ENCODE results near the gene OSBPL1A. TPM values are rescaled to one million over a fixed set of nuclear protein-coding genes. Genes with fewer than 3 reads are reported as not detected.
"Not testable (repeated sequence)": the region's sequence is repeated elsewhere in the genome, so short reads cannot be mapped to it uniquely, and the experiment has no call there.

Gene OSBPL1A
- polyA plus RNA-seq, 3 donors from 2014 or later, result 0.25 to 2.1 TPM; not detected in 1

- no peaks in the 10 kb centered on the region for H3K4me1 Mint-ChIP-seq
- no peaks in the 10 kb centered on the region for H3K9me3 Mint-ChIP-seq
- peaks cover 0 to 10% (median 6%) of the 10 kb centered on the region in 3 donors for H3K27me3 Mint-ChIP-seq (ENCODE audit: low read depth in 3 of 3)
- H3K4me3 Mint-ChIP-seq, result no peak overlapping the region
- no peak for DNase-seq
- no peak overlapping the region for H3K27ac Mint-ChIP-seq
- H3K36me3 Mint-ChIP-seq, result no peaks in the 10 kb centered on the region
These were observed 210.6 kb downstream of the OSBPL1A start for GRCh38 chr18:24187049-24187448.

- no peak for DNase-seq
- H3K27ac Mint-ChIP-seq, result no peak overlapping the region
- H3K4me3 Mint-ChIP-seq, result no peak overlapping the region
- H3K9me3 Mint-ChIP-seq, result no peaks in the 10 kb centered on the region
- no peaks in the 10 kb centered on the region for H3K36me3 Mint-ChIP-seq
- no peaks in the 10 kb centered on the region for H3K4me1 Mint-ChIP-seq
- peaks cover 0 to 10% (median 6%) of the 10 kb centered on the region in 3 donors for H3K27me3 Mint-ChIP-seq (ENCODE audit: low read depth in 3 of 3)
These were observed 211.8 kb downstream of the OSBPL1A start for GRCh38 chr18:24185805-24186204.

DNA sequence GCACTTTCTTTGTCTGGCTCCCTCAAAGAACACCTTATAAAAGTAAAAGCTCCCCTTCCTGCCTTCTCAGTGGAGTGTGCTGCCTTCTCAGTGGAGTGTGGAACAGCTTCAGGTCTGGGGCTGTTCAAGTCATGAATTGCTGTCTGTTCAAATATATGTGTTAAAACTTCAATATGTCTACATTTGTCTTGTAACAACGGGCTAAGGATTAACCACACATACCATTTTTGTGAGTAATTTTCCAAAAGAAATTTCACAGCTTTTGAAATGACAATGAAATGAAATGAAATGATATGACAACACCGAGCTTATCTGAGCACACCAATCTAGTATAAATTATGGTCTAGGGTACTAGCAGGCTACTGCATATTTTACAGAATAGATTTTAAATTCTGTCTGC lies 215.8 kb downstream of the OSBPL1A start:
- H3K4me3 Mint-ChIP-seq, result no peak overlapping the region
- H3K36me3 Mint-ChIP-seq, result no peaks in the 10 kb centered on the region
- no peak overlapping the region for H3K27ac Mint-ChIP-seq
- no peaks in the 10 kb centered on the region for H3K9me3 Mint-ChIP-seq
- H3K4me1 Mint-ChIP-seq, result no peaks in the 10 kb centered on the region
- no peak for DNase-seq
- H3K27me3 Mint-ChIP-seq (ENCODE audit: low read depth in 3 of 3), result peaks cover 2 to 9% (median 2%) of the 10 kb centered on the region in 3 donors

GRCh38 chr18:24180048-24180447 lies 217.6 kb downstream of the OSBPL1A start:
- H3K4me3 Mint-ChIP-seq, result no peak overlapping the region

GRCh38 chr18:24177499-24178133 lies 220.0 kb downstream of the OSBPL1A start:
- Mint-ChIP-seq H3K9me3 (no peaks in the 10 kb centered on the region), H3K4me3 (no peak overlapping the region), H3K27me3 (ENCODE audit: low read depth in 3 of 3) (peaks cover 0 to 3% (median 2%) of the 10 kb centered on the region in 3 donors), H3K4me1 (no peaks in the 10 kb centered on the region), H3K27ac (no peak overlapping the region), H3K36me3 (no peaks in the 10 kb centered on the region)
- no peak for DNase-seq

More at GRCh38 chr18:24180048-24180447, 217.6 kb downstream of the OSBPL1A start:
- Mint-ChIP-seq H3K27me3 (ENCODE audit: low read depth in 3 of 3) (peaks cover 2 to 7% (median 4%) of the 10 kb centered on the region in 3 donors), H3K36me3 (no peaks in the 10 kb centered on the region), H3K9me3 (no peaks in the 10 kb centered on the region), H3K27ac (no peak overlapping the region), H3K4me1 (no peaks in the 10 kb centered on the region)
- no peak for DNase-seq

DNA sequence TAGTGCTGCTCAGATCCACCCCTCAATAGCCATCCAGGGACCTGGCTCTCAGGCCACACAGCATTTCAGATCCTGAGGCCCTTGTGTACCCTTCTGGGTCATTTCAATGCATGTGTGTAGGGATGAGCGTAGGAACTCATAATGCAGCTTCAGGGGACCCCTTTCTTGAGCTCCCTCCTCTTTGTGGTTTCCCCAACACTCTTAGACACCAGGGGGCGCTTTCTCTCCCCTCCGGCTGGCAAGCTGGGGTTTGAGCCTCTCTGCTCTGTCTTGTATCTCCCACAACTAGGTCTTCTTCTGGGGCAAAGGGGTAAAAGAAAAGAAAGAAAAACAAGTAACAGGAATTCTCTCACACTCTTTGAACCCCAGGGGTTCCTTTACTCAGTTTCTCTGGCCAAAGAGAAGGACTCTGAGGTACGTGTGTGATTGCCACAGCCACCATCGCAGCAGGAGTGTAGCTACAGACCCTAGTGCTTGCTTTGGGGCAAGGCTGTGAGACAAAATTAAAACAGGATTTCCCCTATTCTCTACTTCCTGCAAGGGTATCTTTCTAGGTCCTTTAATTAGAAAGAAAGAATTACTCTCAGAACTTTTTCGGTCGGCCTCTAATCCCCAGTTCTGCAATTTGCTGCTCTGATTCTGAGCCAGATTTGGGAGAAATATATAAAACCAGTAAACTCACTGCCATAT lies 220.8 kb downstream of the OSBPL1A start:
- Mint-ChIP-seq H3K27ac (no peak overlapping the region), H3K36me3 (no peaks in the 10 kb centered on the region), H3K4me3 (no peak overlapping the region), H3K4me1 (no peaks in the 10 kb centered on the region), H3K27me3 (ENCODE audit: low read depth in 3 of 3) (peaks cover 0 to 3% (median 2%) of the 10 kb centered on the region in 3 donors), H3K9me3 (no peaks in the 10 kb centered on the region)
- peak; percentile 3 to 10 (median 6) for DNase-seq

GRCh38 chr18:24173997-24174396 lies 223.6 kb downstream of the OSBPL1A start:
- H3K27me3 Mint-ChIP-seq (ENCODE audit: low read depth in 3 of 3), result peaks cover 1 to 7% (median 3%) of the 10 kb centered on the region in 3 donors
- DNase-seq, result no peak
- no peaks in the 10 kb centered on the region for H3K9me3 Mint-ChIP-seq
- no peak overlapping the region for H3K27ac Mint-ChIP-seq
- no peaks in the 10 kb centered on the region for H3K4me1 Mint-ChIP-seq
- no peaks in the 10 kb centered on the region for H3K36me3 Mint-ChIP-seq
- H3K4me3 Mint-ChIP-seq, result no peak overlapping the region

DNA sequence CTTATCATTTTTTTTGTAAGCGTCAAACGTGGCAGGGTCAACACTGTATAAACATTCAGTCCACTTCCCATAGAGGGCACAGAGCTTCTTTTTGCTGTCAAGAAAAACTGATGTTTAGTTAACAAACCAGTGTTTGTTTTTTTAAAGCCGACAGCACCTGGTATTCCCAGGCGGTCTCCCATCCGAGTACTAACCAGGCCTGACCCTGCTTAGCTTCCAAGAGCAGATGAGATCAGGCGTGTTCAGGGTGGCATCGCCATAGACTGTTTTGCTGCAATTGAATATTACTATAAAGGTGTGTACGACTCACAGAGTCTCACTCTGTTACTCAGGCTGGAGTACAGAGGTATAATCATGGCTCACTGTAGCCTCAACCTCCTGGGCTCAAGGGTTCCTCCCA lies 227.3 kb downstream of the OSBPL1A start:
- Mint-ChIP-seq H3K9me3 (no peaks in the 10 kb centered on the region), H3K4me1 (no peaks in the 10 kb centered on the region), H3K27ac (no peak overlapping the region), H3K36me3 (no peaks in the 10 kb centered on the region), H3K4me3 (no peak overlapping the region), H3K27me3 (ENCODE audit: low read depth in 3 of 3) (peaks cover 4 to 13% (median 7%) of the 10 kb centered on the region in 3 donors)
- no peak for DNase-seq

DNA sequence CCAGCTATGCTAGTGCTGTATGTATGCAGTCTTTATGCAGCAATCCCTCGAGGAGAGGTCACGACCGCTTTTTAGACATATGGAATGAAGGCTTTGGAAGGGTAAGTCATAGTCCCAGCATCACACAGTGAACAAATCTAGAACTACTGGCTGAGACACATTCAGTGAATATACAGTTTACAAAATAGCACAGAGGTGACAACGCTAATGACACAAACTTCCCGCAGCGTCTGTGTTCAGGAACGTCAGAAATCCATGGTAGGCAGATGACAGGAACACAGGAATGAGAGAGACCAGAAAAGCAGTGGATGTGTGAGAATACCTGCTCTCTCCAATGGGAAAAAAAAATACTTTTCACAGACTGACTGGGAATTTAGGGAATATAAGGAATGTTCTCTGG lies 229.1 kb downstream of the OSBPL1A start:
- peaks cover 4 to 15% (median 4%) of the 10 kb centered on the region in 3 donors for H3K27me3 Mint-ChIP-seq (ENCODE audit: low read depth in 3 of 3)
- DNase-seq, result no peak
- H3K4me1 Mint-ChIP-seq, result no peaks in the 10 kb centered on the region
- H3K9me3 Mint-ChIP-seq, result no peaks in the 10 kb centered on the region
- H3K27ac Mint-ChIP-seq, result no peak overlapping the region
- no peaks in the 10 kb centered on the region for H3K36me3 Mint-ChIP-seq
- H3K4me3 Mint-ChIP-seq, result no peak overlapping the region

- no peaks in the 10 kb centered on the region for H3K9me3 Mint-ChIP-seq
- H3K4me3 Mint-ChIP-seq, result no peak overlapping the region
- no peak for DNase-seq
- H3K27ac Mint-ChIP-seq, result no peak overlapping the region
- peaks cover 0 to 2% (median 1%) of the 10 kb centered on the region in 3 donors for H3K27me3 Mint-ChIP-seq (ENCODE audit: low read depth in 3 of 3)
- H3K4me1 Mint-ChIP-seq, result no peaks in the 10 kb centered on the region
- H3K36me3 Mint-ChIP-seq, result no peaks in the 10 kb centered on the region
These were observed 236.3 kb downstream of the OSBPL1A start for GRCh38 chr18:24161304-24161703.

DNA sequence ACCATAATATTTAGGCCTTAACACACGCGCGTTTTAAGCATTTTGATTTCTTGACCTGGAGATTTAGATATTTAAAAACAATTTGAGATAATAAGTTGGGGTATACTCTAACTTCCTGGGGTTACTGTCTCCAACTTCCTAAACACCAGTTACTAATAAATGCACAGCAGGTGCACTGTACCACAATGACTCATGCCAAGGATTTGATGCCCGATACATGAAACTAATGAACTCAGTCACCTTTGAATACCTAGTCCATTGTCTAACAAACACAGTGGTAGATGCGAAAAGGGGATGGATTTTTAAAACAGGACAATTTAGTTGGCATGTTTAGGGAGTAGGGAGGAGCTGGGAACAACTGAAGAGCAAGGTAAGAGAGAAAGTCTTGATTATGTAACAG lies 237.5 kb downstream of the OSBPL1A start:
- peaks cover 0 to 2% (median 1%) of the 10 kb centered on the region in 3 donors for H3K27me3 Mint-ChIP-seq (ENCODE audit: low read depth in 3 of 3)
- H3K4me3 Mint-ChIP-seq, result no peak overlapping the region
- H3K9me3 Mint-ChIP-seq, result no peaks in the 10 kb centered on the region
- no peak overlapping the region for H3K27ac Mint-ChIP-seq
- H3K36me3 Mint-ChIP-seq, result no peaks in the 10 kb centered on the region
- no peak for DNase-seq
- H3K4me1 Mint-ChIP-seq, result no peaks in the 10 kb centered on the region

- Mint-ChIP-seq H3K27ac (no peak overlapping the region), H3K9me3 (no peaks in the 10 kb centered on the region), H3K4me3 (no peak overlapping the region), H3K27me3 (ENCODE audit: low read depth in 3 of 3) (peaks cover 0 to 2% (median 1%) of the 10 kb centered on the region in 3 donors), H3K36me3 (no peaks in the 10 kb centered on the region), H3K4me1 (no peaks in the 10 kb centered on the region)
- DNase-seq, result no peak
These were observed 239.8 kb downstream of the OSBPL1A start for GRCh38 chr18:24157855-24158254.

- Mint-ChIP-seq H3K9me3 (no peaks in the 10 kb centered on the region), H3K27ac (no peak overlapping the region), H3K36me3 (no peaks in the 10 kb centered on the region), H3K27me3 (ENCODE audit: low read depth in 3 of 3) (peaks cover 0 to 4% (median 1%) of the 10 kb centered on the region in 3 donors), H3K4me3 (no peak overlapping the region), H3K4me1 (no peaks in the 10 kb centered on the region)
- DNase-seq, result no peak
These were observed 244.2 kb downstream of the OSBPL1A start for GRCh38 chr18:24153397-24153796.

DNA sequence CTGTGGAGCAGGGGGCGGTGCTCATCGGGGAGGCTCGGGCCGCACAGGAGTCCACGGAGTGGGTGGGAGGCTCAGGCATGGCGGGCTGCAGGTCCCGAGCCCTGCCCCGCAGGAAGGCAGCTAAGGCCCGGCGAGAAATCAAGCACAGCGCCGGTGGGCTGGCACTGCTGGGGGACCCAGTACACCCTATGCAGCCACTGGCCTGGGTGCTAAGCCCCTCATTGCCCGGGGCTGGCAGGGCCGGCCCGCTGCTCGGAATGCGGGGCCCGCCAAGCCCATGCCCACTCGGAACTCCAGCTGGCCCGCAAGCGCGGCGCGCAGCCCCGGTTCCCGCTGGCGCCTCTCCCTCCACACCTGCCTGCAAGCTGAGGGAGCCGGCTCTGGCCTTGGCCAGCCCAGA lies 248.0 kb downstream of the OSBPL1A start:
- not testable (repeated sequence) for H3K27ac Mint-ChIP-seq, DNase-seq, H3K4me3 Mint-ChIP-seq, H3K4me1 Mint-ChIP-seq, H3K36me3 Mint-ChIP-seq, H3K9me3 Mint-ChIP-seq
- peaks cover 0 to 11% (median 4%) of the 10 kb centered on the region in 3 donors for H3K27me3 Mint-ChIP-seq (ENCODE audit: low read depth in 3 of 3)
